Hematopoietic multipotent progenitor cell (in vitro differentiated cells): Measurements from ENCODE around the gene GLTP. TPM values are rescaled to one million over a fixed set of nuclear protein-coding genes. Genes with fewer than 3 reads are reported as not detected.

Experiments
- DNase-seq, 3 donors: peaks; one replicate each; pipeline ENCODE4 v3.0.0-alpha.2; 2011 to 2015; ENCODE audit warnings: low read depth in 2 of 3, low spot score in 2 of 3
- total RNA-seq: library from RNA; depleted of rRNA; stranded (reverse); fragments of >200 nt; gene quantifications from one replicate; pipeline ENCODE4 v1.2.3, GENCODE V29; 2012

The GLTP gene
- total RNA-seq, 1 donor = 19.7 TPM

DNA sequence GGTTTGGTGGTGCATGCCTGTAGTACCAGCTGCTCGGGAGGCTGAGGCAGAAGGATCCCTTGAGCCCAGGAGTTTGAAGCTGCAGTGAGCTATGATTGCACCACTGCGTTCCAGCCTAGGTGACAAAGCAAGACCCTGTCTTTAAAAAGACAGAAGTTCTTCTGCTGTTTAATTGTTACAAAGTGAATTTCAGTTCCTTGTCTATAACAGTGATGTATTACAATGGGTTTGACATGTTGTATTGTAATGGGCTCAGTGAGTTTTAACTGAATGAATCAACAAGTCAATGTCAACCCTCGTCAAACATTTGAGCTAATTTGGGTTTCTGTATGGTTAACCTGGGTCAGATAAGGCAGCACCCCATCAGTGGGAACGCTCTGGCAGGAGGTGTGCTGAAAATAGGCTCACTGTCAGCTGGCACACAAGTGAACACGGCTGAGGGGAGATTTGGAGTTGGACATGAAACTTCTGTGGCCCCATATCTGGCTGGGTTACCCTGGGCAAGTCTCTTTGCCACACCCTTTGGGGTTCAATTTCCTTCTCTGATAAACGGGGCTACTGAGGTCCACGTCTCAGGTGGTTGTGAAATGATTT is 33.1 kb downstream of the GLTP start:
- no peak for DNase-seq

DNA sequence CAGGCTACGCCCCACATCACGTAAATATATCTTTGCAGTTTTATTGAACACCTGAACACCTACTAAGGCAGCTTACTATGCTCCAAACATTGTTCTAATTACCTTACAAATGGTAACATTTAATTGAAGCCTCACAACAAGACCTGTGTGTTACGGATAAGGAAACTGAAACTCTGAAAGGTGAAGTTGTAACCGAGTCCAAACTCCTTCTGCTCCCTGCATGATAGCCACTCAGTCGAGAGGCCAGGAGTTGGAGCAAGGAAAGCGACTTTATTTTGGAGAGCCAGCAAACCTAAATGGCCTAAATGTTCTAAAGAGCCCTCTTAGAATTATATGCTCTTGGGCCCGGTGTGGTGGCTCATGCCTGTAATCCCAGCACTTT is 34.5 kb downstream of the GLTP start:
- DNase-seq = no peak

DNA sequence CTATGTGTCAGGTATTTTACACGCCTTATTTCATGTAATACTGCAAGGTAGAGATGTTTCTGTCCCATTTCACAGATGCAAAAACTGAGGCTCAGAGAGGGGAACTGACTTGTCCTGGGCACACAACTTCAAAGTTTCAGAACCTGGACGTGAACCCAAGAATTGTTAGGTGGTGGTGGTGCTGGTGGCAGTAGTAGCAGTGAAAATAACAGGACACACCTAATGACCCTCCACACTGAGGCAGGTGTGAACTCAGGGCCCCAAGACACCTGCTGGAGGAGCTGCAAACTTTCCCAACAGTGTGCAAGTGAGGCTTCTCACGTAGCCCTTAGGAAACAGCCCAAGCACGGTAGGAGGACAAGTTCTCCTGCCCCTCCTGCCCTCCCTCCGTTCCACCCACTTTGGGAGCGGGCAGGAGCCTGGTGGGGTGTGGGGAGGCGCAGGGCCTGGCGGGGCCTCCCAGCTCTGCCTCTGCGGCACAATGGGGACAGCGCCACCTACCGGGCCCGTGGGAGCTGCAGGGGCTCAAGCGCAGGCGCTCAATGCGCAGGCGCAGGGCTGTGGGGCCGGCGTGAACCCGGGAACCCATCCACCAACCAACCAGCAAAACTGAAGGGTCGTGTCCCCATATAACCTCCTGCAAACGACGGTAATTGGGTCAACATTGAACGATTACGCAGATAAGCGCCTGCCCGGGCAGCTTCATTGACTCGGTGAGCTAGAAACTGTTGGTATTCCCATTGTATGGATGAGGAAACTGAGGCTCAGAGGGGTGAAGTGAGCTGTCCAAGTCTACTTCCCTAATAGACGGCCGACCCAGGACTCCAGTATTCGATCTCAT is 35.1 kb downstream of the GLTP start:
- peak; percentile 81 to 89 (median 83) for DNase-seq

DNA sequence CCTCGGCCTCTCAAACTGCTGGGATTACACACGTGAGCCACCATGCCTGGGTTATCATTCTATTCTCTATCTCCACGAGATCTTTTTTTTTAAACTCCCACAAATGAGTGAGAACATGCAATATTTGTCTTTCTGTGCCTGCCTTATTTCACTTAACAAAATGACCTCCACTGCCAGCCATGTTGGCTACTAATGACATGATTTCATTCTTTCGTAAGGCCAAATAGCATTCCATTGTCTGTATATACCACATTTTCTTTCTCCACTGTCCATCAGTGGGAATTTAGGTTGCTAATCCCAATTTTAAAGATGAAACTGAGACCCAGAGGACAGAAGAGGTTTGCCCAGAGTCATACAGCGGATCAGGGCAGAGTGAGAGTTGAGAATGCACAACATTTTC is 36.2 kb downstream of the GLTP start:
- no peak for DNase-seq

DNA sequence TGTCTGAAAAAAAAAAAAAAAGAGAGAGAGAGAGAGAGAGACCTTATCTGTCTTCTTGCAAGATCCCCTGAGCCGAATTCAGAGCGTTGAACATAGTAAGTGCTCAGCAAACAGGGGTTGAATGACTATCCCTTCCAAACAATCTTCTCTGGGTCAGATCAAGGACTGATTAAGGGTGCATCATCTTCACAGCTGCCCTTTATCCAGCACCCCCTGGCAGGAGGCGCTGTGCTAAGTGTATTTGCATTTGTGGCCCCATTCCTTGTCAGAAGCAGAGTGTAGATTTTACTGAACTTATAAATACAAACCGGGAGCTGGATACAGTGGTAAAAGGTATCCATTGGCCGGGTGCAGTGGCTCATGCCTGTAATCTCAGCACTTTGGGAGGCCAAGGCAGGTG is 38.3 kb downstream of the GLTP start:
- DNase-seq = no peak

DNA sequence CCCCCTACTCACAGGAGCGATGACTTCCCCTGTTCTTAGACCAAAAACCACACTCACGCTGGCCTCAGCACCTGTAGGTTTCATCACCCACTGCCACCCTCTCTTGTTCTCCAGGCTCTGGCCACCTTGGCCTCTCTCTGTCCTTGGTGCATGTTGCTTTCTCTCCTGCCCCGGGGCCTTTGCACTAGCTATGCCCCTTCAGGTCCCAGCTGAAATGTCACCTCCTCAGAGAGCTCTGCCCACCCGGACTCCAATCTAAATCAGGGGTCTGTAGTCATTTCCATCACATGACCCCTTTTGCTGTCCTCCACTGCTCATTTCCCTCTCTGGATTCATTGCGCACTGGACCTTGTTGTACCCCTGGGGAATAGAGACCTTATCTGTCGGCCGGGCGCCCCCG is 39.0 kb downstream of the GLTP start:
- DNase-seq = no peak

DNA sequence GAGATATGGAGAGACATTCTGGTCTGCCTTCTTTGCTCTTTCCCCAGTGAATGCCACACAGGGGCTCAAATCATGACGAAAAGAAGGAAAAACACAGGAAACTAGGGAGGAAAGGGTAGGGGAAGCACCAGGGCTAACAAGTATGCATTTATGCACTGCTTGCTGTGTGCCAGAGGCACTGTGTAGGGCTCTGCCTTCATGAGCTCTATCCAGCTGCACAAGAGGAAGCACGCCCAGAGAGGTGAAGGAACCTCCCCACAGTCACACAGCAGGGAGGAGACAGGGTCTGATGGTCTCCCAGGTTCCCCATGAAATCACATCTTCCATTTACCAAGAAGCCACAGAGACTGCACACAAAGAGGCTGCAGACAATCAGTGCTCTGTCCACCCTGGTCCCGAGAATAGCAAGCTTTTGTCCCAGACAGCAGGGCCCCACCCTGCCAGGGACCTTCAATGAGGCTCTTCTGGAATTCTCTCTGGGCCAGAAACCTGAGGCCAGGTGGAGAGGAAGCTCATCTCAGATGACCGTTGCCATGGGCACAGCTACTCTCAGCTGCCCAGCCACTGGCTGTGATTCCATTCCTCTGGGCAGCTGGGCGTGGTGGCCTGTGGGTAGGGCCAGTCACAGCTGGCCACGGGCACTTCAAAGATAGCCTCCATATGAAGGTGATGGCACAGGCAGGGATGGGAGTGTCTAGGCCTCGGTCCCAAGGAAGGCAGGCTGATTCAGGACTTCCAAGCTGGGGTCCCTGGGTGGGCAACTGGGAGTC is 39.9 kb downstream of the GLTP start:
- no peak for DNase-seq

DNA sequence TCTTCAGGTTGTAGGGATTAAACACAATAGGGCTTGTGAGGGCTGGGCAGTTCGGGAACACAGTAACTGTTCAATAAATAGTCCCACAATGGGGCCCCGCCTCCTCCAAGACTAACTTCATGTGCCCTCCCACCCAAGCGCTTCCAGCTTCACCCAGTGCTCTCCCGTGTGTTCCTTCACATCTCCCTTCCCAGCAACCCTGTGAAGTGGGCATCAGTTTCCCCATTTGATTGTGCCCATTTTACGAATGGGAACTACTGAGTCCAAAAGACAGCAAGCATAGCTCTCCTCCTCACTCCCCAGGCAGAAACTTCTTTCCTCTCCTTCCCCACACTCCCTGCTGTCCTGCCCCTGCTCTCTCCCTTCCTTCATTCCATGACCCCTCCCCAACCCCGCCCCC is 40.9 kb downstream of the GLTP start:
- no peak for DNase-seq

DNA sequence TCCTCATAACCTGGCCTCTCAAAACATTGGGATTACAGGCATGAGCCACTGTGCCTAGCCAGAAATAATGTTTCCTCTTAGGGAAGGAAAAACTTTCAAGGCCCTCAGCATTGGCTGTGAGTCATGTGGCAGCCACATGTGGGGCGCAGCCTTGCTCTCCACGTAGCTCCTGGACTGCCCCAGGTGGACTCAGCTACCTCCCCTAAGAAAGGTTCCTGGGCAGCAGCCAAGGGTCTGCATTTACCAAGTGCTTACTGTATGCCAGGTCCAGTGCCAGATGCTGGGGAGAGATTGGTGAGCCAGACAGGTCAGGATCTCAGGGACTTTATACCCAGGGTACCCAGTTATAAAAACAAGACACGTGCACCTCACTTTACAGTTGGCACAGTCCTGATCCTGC is 43.4 kb downstream of the GLTP start:
- DNase-seq = no peak

DNA sequence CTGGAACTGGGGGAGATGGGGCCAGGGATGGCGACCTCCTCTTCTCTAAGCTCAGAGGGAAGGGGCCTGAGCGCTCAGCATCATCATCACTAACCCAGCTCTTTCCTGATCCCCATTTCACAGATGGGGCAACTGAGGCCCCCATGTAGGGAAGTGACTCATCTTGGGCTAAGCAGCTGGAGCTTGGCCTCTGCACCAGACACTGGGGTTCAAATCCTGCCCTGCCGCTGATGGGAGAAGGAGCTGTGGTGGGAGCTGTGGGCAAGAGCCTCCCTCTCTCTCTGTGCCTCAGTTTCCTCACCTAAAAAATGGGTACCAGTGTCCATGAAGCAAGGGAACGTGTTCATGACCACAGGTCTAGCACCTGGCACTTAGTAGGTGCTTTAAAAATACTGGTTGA is 44.5 kb downstream of the GLTP start:
- DNase-seq = no peak

DNA sequence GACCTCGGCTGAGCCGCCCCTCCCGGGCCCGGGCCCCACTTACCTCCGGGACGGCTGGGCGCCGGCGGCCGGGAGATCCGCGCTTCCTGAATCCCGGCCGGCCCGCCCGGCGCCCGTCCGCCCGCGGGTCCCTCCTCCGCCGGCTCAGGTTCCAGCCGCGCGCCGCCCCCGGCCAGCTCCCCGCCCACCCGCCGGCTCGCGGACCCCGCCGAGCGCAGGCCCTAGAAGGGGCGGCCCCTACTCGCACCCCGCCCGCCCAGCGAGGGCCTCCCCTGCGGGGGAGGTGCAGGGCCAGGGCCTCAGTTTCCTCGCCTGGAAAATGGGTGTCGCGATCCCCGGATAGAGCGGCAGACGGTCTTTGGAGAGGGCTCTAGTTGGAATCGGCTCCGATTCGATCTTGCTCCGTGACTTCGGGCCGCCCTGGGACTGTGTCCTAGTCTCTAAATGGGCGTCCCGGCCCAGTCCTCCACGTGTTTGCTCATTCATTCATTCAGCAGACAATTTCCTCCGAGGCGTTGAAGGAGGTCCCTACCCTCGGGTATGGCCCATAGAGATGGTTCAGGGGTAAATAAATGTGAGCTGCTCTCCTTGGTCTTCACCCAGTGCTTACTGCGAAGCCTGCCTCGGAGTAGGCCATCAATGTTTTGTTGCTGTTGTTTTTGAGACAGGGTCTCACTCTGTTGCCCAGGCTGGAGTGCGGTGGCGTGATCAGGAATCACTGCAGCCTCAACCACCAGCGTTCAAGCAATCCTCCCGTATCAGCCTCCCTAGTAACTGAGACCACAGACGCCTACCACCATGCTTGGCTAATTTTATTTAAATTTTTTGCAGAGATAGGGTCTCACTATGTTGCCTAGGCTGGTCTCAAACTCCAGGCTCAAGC is 46.8 kb downstream of the GLTP start, which contains the start of gene TRPV4:
Gene TRPV4, minus strand, starts transcription at position 92 of the 883 bp plus-strand sequence. CDS start 18,602 bp downstream, outside the sequence.
- DNase-seq = no peak

DNA sequence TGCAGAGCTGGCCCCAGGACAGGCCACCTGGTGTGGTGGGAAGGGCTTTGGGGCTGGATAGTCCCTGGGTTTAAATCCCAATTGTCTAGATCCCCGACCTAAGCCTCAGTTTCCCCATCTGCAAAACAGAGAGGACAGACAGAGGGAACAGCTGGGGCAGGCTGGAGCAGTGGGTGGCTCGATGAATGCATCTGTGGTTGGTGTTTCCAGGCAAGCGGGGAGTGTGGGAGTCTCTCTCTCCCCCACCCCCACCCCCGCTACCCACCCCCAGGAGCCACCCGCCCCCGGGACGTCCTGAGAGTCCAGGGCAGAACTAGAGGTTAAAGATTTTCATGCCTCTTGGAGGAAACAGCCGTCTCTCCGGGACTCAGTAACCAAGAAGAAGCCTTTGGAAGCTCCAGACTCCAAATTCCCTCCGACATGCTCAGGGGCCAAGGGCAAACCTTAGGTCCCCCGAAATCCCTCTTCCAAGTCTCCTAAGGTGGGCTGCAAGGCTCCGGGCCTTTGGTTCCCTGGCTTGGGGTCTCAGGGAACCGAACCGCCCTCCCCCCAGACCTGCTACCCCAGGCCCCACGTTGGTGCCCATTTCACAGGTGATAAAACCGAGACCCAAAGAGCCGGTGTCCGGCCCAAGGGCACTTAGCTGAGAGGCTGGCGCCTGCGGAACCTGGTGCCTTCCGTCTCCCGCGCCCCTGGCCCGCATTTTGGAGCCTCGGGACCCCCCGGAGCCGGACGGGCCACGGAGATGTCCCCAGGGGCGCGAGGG is 47.6 kb downstream of the GLTP start:
- DNase-seq = no peak

DNA sequence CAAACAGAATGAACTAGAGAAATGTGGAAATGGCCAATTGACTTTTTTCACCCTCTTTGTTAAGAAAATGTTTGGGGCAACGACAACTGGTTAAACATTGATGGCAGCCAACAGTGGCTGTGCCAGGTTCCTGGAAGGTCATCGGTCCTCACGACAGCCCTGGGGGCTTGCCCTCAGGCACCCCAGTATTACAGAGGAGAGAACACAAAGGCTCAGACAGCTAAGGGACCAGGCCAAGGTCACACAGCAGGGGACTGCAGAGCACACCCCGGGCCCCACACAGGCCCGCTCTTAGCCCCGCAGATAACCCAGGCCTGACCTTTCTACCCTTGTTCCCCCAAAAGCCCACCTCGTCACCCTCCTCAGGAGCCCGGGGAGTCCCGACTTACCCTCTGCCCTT is 48.4 kb downstream of the GLTP start:
- DNase-seq = no peak

DNA sequence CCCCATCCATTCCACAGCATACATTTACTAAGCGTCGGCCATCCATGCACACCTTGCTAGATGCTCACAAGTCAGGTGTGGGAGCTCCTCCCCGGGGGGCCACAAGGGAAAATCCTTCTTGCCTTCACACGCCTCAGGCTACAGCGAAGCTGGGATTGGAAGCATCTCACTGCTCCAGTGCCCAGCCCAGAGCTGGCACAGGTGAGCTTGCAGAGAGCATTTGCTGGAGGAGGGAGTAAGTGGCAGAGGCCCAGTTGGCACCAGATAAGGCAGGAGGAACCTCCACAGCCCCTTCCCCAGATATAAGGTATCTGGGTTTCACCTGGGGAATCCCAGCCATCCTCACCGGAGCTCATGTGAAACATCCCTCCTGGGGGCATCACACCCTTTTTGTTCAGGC is 49.0 kb downstream of the GLTP start:
- DNase-seq = no peak

DNA sequence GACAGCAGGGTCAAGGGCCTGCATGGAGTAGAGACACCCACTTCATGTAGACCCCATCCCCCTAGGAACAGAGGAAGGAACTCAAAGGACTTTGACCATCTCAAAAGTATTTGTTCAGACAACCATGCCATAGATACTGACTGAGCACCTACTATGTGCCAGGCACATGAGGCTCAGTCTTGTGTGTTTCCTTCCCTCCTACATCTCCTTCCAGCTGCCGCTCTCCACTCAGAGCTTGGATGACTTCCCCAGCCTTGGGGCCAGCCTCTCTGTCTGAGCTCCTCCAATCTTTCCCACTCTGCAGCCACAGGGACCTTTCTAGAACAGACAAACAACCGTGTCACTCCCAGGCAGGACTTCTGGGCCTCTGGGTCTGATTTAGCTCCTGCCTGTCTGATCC is 49.6 kb downstream of the GLTP start:
- DNase-seq = no peak

DNA sequence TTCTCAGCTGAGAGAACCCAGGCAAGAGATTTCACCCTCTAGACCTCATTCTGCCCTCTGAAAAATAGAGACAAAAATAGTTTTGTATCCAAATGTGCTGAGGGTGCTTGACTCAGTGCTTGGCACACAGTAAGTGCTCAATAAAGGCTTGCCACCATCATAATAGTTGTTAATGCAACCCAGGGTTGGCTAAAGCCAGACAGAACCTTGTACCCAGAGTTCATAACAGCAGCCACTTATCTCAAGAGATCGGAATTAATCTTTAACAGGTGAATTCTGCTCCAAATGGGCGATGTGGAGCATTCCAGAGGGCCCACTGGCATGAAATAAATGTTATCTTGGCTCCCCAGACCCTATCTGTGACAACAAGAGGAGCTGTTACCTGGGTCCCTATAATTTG is 50.1 kb downstream of the GLTP start:
- no peak for DNase-seq

DNA sequence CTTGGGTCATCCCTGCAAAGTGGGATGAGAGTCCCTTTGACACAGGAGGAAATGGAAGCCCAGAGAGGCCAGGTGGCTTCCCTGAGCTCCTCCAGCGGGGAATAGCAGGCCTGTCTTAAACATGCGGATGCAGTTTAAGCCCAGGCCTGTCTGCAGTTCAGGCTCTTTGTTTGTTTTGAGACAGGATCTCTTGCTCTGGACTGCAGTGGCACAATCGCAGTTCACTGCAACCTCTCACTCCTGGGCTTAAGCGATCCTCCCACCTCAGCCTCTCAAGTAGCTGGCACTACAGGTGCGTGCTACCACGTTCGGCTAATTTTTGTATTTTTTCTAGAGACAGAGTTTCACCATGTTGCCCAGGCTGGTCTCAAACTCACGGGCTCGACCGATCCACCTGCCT is 50.7 kb downstream of the GLTP start:
- DNase-seq = no peak

DNA sequence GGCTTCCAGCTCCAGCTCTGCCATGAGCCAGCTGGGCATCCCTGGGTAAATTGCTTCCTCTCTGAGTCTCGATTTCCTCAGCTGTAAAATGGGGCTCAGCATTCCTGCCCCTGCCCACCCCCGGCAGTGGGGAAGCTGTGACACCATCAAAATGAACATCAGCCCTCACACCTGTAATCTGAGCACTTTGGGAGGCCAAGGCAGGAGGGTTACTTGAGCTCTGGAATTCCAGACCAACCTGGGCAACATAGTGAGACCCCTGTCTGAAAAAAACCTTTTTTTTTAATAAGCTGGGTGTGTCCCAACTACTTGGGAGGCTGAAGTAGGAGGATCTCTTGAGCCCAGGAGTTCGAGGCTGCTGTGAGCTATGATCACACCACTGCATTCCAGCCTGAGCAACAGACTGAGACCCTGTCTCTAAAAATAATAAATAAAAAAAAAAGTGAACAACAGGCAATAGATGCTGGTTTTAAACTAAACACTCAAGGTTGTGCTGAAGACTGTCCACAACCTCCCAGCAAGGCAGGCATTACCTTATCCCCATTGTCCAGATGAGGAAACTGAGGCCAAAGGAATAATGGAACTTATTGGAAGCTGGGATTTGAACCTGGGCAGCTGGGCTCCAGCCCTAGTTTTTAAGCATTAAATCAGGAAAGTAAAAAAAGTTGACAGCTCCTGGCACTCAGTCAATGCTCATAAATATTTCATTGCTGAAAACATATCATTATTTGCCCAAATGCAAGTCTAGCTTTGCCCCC is 51.4 kb downstream of the GLTP start:
- no peak for DNase-seq
